Measurements from ENCODE around the gene ZNF658. TPM values are rescaled to one million over a fixed set of nuclear protein-coding genes. Genes with fewer than 3 reads are reported as not detected.
"Not testable (repeated sequence)": the region's sequence is repeated elsewhere in the genome, so short reads cannot be mapped to it uniquely, and the experiment has no call there.

ZNF658 gene
- total RNA-seq, 1 experiment from 2014 or later, result 2.8 TPM

DNA sequence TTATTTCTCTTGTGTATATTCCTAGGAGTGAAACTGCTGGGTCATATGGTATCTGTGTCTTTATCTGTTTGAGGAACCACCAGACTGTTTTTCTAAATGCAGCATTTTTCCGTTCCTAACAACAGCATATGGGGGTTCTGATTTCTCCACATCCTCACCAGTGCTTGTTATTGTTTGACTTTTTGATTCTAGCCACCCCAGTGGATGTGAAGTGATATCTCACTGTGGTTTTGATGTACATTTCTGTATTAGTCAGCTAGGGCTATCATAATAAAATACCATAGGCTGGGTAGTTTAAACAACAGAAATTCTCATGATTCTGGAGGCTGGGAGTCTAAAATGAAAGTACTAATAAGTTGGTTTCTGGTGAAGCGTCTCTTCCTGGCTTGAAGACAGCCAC lies 9.0 kb downstream of the ZNF658 start:
- H3K36me3 ChIP-seq (ENCODE audit: low read depth); H3K4me2 ChIP-seq; CTCF ChIA-PET; DNase-seq; H3K9me3 ChIP-seq (ENCODE audit: insufficient read depth, low read depth); H3K79me2 ChIP-seq (ENCODE audit: low read depth); H2AFZ ChIP-seq; BruUV-seq (replicated peaks); H4K20me1 ChIP-seq (ENCODE audit: insufficient read depth); intact Hi-C loops (cut with micrococcal nuclease; ENCODE audit: unreplicated experiment); H3F3A ChIP-seq (ENCODE audit: insufficient read depth, low read depth); H3K9me2 ChIP-seq (ENCODE audit: insufficient read depth); POLR2A ChIA-PET (ENCODE audit: unreplicated experiment); H3K4me1 ChIP-seq (replicated peaks; ENCODE audit: insufficient read depth); H3K4me3 ChIP-seq; H3K27ac ChIP-seq; H3K27me3 ChIP-seq (ENCODE audit: insufficient read depth, low read depth): not testable (repeated sequence)

DNA sequence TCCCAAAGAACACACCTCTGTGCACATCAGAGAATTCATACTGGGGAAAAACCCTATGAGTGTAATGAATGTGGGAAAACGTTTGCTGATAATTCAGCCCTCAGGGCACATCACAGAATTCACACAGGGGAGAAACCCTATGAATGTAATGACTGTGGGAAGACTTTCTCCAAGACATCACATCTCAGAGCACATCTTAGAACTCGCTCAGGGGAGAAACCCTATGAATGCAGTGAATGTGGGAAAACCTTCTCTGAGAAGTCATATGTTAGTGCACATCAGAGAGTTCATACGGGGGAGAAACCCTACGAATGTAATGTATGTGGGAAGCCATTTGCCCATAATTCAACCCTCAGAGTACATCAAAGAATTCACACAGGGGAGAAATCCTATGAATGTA lies 19.5 kb downstream of the ZNF658 start:
- H3K9me3 ChIP-seq (ENCODE audit: insufficient read depth, low read depth); H3K4me1 ChIP-seq (replicated peaks; ENCODE audit: insufficient read depth); H3K36me3 ChIP-seq (ENCODE audit: low read depth); DNase-seq; H3K4me3 ChIP-seq; H3K79me2 ChIP-seq (ENCODE audit: low read depth); H3K27me3 ChIP-seq (ENCODE audit: insufficient read depth, low read depth); intact Hi-C loops (cut with micrococcal nuclease; ENCODE audit: unreplicated experiment); POLR2A ChIA-PET (ENCODE audit: unreplicated experiment); H3K4me2 ChIP-seq; CTCF ChIA-PET; H3K9me2 ChIP-seq (ENCODE audit: insufficient read depth); H3F3A ChIP-seq (ENCODE audit: insufficient read depth, low read depth); H2AFZ ChIP-seq; H4K20me1 ChIP-seq (ENCODE audit: insufficient read depth); H3K27ac ChIP-seq; BruUV-seq (replicated peaks): not testable (repeated sequence)

DNA sequence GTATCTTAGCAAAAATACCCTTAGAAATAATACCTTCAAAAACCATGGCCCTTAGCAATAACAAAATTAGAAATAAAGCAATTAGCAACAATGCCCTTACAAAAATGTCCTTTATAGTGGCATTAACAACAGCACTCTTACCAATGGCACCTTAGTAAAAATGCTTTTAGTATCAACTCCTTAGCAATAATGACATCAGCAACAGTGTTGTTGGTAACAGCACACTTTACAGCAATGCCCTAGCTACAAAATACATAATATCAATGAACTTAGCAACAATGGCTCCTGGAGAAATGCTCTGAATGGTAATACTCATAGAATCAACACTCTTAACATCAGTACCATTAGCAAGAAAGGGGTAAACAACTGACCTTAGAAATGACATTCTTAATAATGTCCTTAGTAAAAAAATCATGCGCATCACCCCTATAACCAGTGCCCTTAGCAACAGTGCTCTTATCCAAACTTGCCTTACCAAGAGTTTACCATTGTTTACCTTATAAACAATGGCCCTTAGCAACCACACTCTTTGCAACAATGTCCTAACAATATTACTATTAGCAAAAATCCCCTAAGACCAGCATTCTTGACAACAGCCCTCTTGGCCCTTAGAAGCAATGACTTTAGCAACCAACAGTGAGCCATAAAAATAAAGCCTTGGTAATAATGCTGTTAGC lies 35.8 kb downstream of the ZNF658 start:
- H3K27me3 ChIP-seq (ENCODE audit: insufficient read depth, low read depth); H3K4me2 ChIP-seq; H4K20me1 ChIP-seq (ENCODE audit: insufficient read depth); H2AFZ ChIP-seq; H3K4me1 ChIP-seq (replicated peaks; ENCODE audit: insufficient read depth); H3K9me3 ChIP-seq (ENCODE audit: insufficient read depth, low read depth); H3K4me3 ChIP-seq; H3F3A ChIP-seq (ENCODE audit: insufficient read depth, low read depth); POLR2A ChIA-PET (ENCODE audit: unreplicated experiment); CTCF ChIA-PET; H3K36me3 ChIP-seq (ENCODE audit: low read depth); H3K79me2 ChIP-seq (ENCODE audit: low read depth); DNase-seq; BruUV-seq (replicated peaks); H3K27ac ChIP-seq; intact Hi-C loops (cut with micrococcal nuclease; ENCODE audit: unreplicated experiment); H3K9me2 ChIP-seq (ENCODE audit: insufficient read depth): not testable (repeated sequence)

DNA sequence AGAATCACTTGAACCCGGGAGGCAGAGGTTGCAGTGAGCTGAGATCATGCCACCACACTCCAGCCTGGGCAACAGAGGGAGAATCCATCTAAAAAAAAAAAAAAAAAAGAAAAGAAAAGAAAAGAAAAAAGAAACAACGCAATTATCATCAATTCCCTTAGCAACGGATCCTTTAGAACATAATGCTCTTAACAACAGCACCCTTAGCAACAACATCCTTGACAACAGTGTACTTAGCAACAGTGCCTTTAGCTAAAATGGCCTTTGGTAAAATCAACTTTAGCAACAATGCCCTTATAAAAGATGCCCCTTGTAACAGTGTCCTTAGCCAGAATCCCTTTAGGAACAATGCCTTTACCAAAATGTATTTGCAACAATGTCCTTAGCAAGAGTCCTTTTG lies 37.1 kb downstream of the ZNF658 start:
- DNase-seq; H3K9me2 ChIP-seq (ENCODE audit: insufficient read depth); H3K4me1 ChIP-seq (replicated peaks; ENCODE audit: insufficient read depth); H3K36me3 ChIP-seq (ENCODE audit: low read depth); H3K4me3 ChIP-seq; H4K20me1 ChIP-seq (ENCODE audit: insufficient read depth); H3K79me2 ChIP-seq (ENCODE audit: low read depth); intact Hi-C loops (cut with micrococcal nuclease; ENCODE audit: unreplicated experiment); H3K9me3 ChIP-seq (ENCODE audit: insufficient read depth, low read depth); BruUV-seq (replicated peaks); H3F3A ChIP-seq (ENCODE audit: insufficient read depth, low read depth); H3K4me2 ChIP-seq; H3K27ac ChIP-seq; H3K27me3 ChIP-seq (ENCODE audit: insufficient read depth, low read depth); H2AFZ ChIP-seq; POLR2A ChIA-PET (ENCODE audit: unreplicated experiment); CTCF ChIA-PET: not testable (repeated sequence)

DNA sequence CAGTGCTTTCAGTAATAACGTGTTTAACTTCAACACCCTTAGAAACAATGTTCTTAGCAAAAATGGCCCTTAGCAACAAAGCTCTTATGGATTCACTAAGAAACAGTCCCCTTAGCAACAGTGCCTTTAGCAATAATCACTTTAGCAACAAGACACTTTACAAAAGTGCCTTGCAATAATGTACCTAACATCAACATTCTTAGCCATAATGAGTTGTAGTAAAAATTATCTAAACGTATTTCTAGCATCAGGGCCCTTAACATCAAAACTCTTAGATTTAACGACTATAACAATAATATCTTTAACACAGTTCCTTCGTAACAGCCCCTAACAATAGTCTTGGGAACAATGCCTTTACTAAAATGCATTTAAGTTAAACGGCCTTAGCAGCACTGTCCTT lies 37.8 kb downstream of the ZNF658 start:
- H3K4me2 ChIP-seq; H3K27ac ChIP-seq; H3K4me3 ChIP-seq; H3K9me2 ChIP-seq (ENCODE audit: insufficient read depth); BruUV-seq (replicated peaks); intact Hi-C loops (cut with micrococcal nuclease; ENCODE audit: unreplicated experiment); H3K9me3 ChIP-seq (ENCODE audit: insufficient read depth, low read depth); H3F3A ChIP-seq (ENCODE audit: insufficient read depth, low read depth); H2AFZ ChIP-seq; CTCF ChIA-PET; POLR2A ChIA-PET (ENCODE audit: unreplicated experiment); DNase-seq; H3K36me3 ChIP-seq (ENCODE audit: low read depth); H4K20me1 ChIP-seq (ENCODE audit: insufficient read depth); H3K27me3 ChIP-seq (ENCODE audit: insufficient read depth, low read depth); H3K79me2 ChIP-seq (ENCODE audit: low read depth); H3K4me1 ChIP-seq (replicated peaks; ENCODE audit: insufficient read depth): not testable (repeated sequence)

DNA sequence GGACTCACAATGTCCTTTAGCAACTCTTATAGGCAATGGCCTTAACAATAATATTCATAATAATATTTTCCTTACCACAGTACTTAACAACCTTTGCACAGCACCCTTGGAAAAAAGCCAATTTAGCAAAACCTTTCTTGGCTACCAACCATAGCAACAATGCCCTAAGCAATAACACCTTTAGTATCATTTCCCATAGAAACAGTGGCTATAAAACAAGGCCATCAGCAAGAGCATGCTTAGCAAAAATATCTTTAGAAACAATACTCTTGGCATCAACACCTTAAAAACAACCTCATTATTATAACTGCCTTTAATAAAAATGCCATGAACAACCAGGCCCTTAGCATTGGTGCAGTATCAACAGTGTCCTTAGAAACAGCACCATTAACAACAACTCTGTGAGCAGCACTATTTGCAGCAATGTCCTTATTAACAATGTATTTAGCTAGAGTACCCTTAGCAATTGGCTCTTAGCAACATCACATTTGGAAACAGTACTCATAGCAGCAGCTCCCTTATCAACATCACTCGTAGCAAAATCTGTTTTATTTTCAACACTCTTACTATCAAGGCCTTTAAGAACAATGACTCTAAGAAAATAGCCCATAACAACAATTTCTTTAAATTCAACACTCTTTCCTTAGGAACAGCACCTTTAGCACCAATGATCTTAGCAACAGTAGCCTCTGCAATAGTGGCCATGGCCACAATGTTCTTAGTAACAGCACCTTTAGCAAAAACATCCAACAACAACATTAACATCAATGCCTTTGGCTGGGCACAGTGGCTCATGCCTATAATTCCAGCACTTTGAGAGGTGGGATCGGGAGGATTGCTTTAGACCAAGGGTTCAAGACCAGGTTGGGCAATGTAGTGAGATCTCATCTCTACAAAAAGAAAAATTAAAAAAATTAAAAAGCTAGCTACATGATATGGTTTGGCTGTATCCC lies 39.6 kb downstream of the ZNF658 start:
- H3K4me1 ChIP-seq (replicated peaks; ENCODE audit: insufficient read depth); H3F3A ChIP-seq (ENCODE audit: insufficient read depth, low read depth); H3K4me2 ChIP-seq; CTCF ChIA-PET; H3K27ac ChIP-seq; H3K9me2 ChIP-seq (ENCODE audit: insufficient read depth); H2AFZ ChIP-seq; intact Hi-C loops (cut with micrococcal nuclease; ENCODE audit: unreplicated experiment); BruUV-seq (replicated peaks); H3K9me3 ChIP-seq (ENCODE audit: insufficient read depth, low read depth); H3K36me3 ChIP-seq (ENCODE audit: low read depth); H4K20me1 ChIP-seq (ENCODE audit: insufficient read depth); POLR2A ChIA-PET (ENCODE audit: unreplicated experiment); H3K4me3 ChIP-seq; DNase-seq; H3K27me3 ChIP-seq (ENCODE audit: insufficient read depth, low read depth); H3K79me2 ChIP-seq (ENCODE audit: low read depth): not testable (repeated sequence)

DNA sequence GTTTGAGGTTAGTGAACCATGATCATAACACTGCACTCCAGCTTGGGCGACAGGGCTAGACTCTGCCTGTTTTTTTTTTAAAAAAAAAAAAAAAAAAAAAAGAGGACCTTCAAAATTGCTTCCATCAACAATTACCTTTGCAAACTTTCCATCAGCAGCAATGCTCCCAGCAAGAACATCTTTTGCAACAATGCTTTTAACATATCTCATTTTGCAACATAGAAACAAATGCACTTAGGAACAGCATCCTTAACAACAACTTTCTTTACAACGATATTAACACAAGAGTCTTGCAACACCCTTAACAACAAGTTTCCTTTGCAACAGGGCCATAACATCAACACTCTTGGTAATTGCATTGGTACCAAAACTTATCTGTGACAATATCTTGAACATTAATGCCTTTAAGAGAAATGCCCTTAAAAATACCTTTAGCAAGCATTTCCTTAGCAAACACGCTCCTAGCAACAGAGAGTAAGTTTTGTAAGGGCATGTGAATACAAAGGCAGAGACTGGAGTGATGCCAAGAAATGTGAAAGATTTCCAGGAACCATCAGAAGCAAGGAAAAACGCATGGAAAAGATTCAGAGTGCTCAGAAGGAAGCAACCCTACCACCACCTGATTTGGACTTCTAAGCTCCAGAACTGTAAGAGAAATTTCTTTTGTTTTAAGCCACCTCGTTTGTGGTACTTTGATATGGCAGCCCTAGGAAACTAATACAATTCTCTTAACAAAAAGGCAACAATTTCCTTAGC lies 42.1 kb downstream of the ZNF658 start:
- intact Hi-C loops (cut with micrococcal nuclease; ENCODE audit: unreplicated experiment); H3K9me3 ChIP-seq (ENCODE audit: insufficient read depth, low read depth); H3K79me2 ChIP-seq (ENCODE audit: low read depth); H3K36me3 ChIP-seq (ENCODE audit: low read depth); H3K4me3 ChIP-seq; BruUV-seq (replicated peaks); H3K27me3 ChIP-seq (ENCODE audit: insufficient read depth, low read depth); H3K27ac ChIP-seq; H4K20me1 ChIP-seq (ENCODE audit: insufficient read depth); CTCF ChIA-PET; H3F3A ChIP-seq (ENCODE audit: insufficient read depth, low read depth); POLR2A ChIA-PET (ENCODE audit: unreplicated experiment); H3K9me2 ChIP-seq (ENCODE audit: insufficient read depth); H3K4me1 ChIP-seq (replicated peaks; ENCODE audit: insufficient read depth); H3K4me2 ChIP-seq; H2AFZ ChIP-seq: not testable (repeated sequence)
- DNase-seq, result peak in 1 of 2 experiments; percentile 33
